Adrenal gland (tissue), 12 donors: ENCODE results near the gene GALNT7. TPM values are rescaled to one million over a fixed set of nuclear protein-coding genes. Genes with fewer than 3 reads are reported as not detected.

Experiments
- DNase-seq, 7 donors: peaks; one replicate each; pipeline ENCODE4 v3.0.0-alpha.2; 2019 to 2020
- H3K27ac ChIP-seq, 5 donors: fragments of 200-600 bp; sonication (generic) in 4 of 5; 1 replicate in 3 of 5; 2 replicates in 2 of 5; pipeline versions ENCODE4 v1.5.1 to v1.8.0; 2016 to 2020; ENCODE audit warnings: mild to moderate bottlenecking in 1 of 5
- H3K27me3 ChIP-seq: fragments of 200-600 bp; 2 replicates; pipeline ENCODE4 v1.8.0; 2021
- H3K36me3 ChIP-seq, 2 donors: fragments of 200-600 bp; replicated peaks in 1 of 2; 1 replicate in 1 of 2; 2 replicates in 1 of 2; pipeline versions ENCODE4 v1.5.1 to v1.8.0; 2018 to 2022
- H3K4me1 ChIP-seq, 2 donors: fragments of 200-600 bp; replicated peaks in 1 of 2; 1 replicate in 1 of 2; 2 replicates in 1 of 2; pipeline versions ENCODE4 v1.5.1 to v1.8.0; 2018 to 2021
- H3K4me3 ChIP-seq, 4 donors: fragments of 200-600 bp; sonication (generic) in 3 of 4; one replicate each; pipeline ENCODE4 v1.5.1; 2016 to 2018
- H3K9me3 ChIP-seq, 3 donors: fragments of 200-600 bp; sonication (generic) in 1 of 3; replicated peaks in 1 of 3; 1 replicate in 2 of 3; 2 replicates in 1 of 3; pipeline versions ENCODE4 v1.5.1 to v1.8.0; 2016 to 2021
- CTCF ChIP-seq, 6 experiments: fragments of 450-650 bp in 4 of 6; fragments of 200-600 bp in 2 of 6; sonication (generic) in 1 of 6; IDR thresholded peaks; 1 replicate in 5 of 6; 2 replicates in 1 of 6; pipeline versions ENCODE4 v1.5.1 to v1.8.0; 2016 to 2021; ENCODE audit warnings: antibody characterized with exemption in 6 of 6, mild to moderate bottlenecking in 2 of 6, moderate library complexity in 1 of 6
- POLR2A ChIP-seq, 2 donors: fragments of 450-650 bp; IDR thresholded peaks; one replicate each; pipeline ENCODE4 v1.6.1; 2017; ENCODE audit warnings: antibody characterized with exemption in 2 of 2, mild to moderate bottlenecking in 2 of 2, moderate library complexity in 1 of 2
- WGBS, 4 donors: extraction: QIAGEN DNeasy Blood & Tissue Kit in 2 of 4; methylation state at CpG; one replicate each; pipeline versions ENCODE4 v1.1.5 to v1.1.7; 2013 to 2017; 5-methylcytosine and 5-hydroxymethylcytosine counted together
- intact Hi-C, 2 donors: fragments of 100-400 bp; cut with DNase I; formaldehyde crosslinking; loops; one replicate each; pipeline versions ENCODE4 v1.14.1 to v1.15.0; 2022 to 2023
- polyA plus RNA-seq, 3 donors: library from polyadenylated mRNA; stranded (reverse); fragments of 200-250 nt in 2 of 3; fragments of 350-450 nt in 1 of 3; fragmentation: Illumina TruSeq in 1 of 3; extraction: RNeasy Lipid Tissue Mini Kit (QIAGEN cat#74804) in 1 of 3; gene quantifications; one replicate each; pipeline ENCODE4 v1.2.3, GENCODE V29; 2013 to 2014
- total RNA-seq, 9 donors: library from RNA; depleted of rRNA in 4 of 9; stranded (reverse); fragments of >200 nt in 4 of 9; fragments of 120-200 nt in 1 of 9; fragmentation: NEBNext Ultra II Directional in 1 of 9; extraction: Animal tissue kit (Norgen Biotek cat#: 25700) in 1 of 9; gene quantifications; one replicate each; pipeline versions ENCODE4 v1.1.0 to v1.2.4, GENCODE V29; 2013 to 2023
- donor health status: healthy with polysubstance abuse.
- donor health status: Bipolar disorder and iron deficiency.
- donor health status: DM: yes; HTN: yes; CAD: no.
- donor health status: DM: no; HTN: no; CAD: no.
- donor health status: DM: no; HTN: no; CAD: no.
- donor health status: DM: yes; HTN: yes; CAD: no.

Gene GALNT7
- total and polyA plus RNA-seq, 12 donors = 4.4 to 21.9 (median 10.3) TPM

- TF ChIP-seq POLR2A (IDR thresholded peaks at IDR 0.05) = peak in 1 of 2 donors; percentile 7
- no peak for TF ChIP-seq CTCF (IDR thresholded peaks at IDR 0.05)
- no peaks in the 10 kb centered on the region for H3K27me3 ChIP-seq
- H3K4me1 ChIP-seq = peaks cover 0 to 15% of the 10 kb centered on the region in 2 donors
- peak overlapping the region in 4 of 5 donors; percentile 10 to 100 (median 52) for H3K27ac ChIP-seq
- H3K36me3 ChIP-seq = no peaks in the 10 kb centered on the region
- peak overlapping the region; percentile 8 to 76 (median 46) for H3K4me3 ChIP-seq
- H3K9me3 ChIP-seq = no peaks in the 10 kb centered on the region
- DNase-seq = peak; percentile 52 to 73 (median 62)
- WGBS, 4 donors = 2 to 5% (median 2%) methylated on average over 28 to 52 of the region's 52 CpGs
- intact Hi-C loops = loop anchor here in 1 of 2 donors (5.0 kb wide), 1 partner anchor 37 kb away; the partner anchor contains the start of gene SAP30
These were observed 166.5 kb downstream of the GALNT7 start for GRCh38 chr4:173334891-173335752.

- H3K36me3 ChIP-seq = no peaks in the 10 kb centered on the region
- H3K27me3 ChIP-seq = no peaks in the 10 kb centered on the region
- DNase-seq = no peak
- H3K9me3 ChIP-seq = no peaks in the 10 kb centered on the region
- no peak overlapping the region for H3K27ac ChIP-seq
- intact Hi-C loops = no loop called here
- 98 to 100% (median 98%) methylated on average over 2 of the region's 2 CpGs for WGBS, 4 donors
- TF ChIP-seq CTCF (IDR thresholded peaks at IDR 0.05) (no peak), POLR2A (IDR thresholded peaks at IDR 0.05) (no peak)
- peaks cover 0 to 11% of the 10 kb centered on the region in 2 donors for H3K4me1 ChIP-seq
- H3K4me3 ChIP-seq = no peak overlapping the region
These were observed 168.9 kb downstream of the GALNT7 start for GRCh38 chr4:173337463-173337862.

- 84 to 93% (median 90%) methylated on average over 3 of the region's 3 CpGs for WGBS, 4 donors
- no peak for DNase-seq
These were observed 175.3 kb downstream of the GALNT7 start for GRCh38 chr4:173343832-173344397.

More at GRCh38 chr4:173343832-173344397, 175.3 kb downstream of the GALNT7 start:
- H3K27ac ChIP-seq = no peak overlapping the region
- no peak overlapping the region for H3K4me3 ChIP-seq
- TF ChIP-seq CTCF (IDR thresholded peaks at IDR 0.05) = no peak
- no peak for TF ChIP-seq POLR2A (IDR thresholded peaks at IDR 0.05)
- H3K9me3 ChIP-seq = no peaks in the 10 kb centered on the region
- H3K4me1 ChIP-seq = no peaks in the 10 kb centered on the region
- intact Hi-C loops = no loop called here
- H3K27me3 ChIP-seq = no peaks in the 10 kb centered on the region
- H3K36me3 ChIP-seq = no peaks in the 10 kb centered on the region
